GM23338 (cell line): Measurements from ENCODE around the gene SFTPB.

Experiments
- CTCF ChIP-seq, 2 experiments: fragments of 200-600 bp in 1 of 2; sonication (generic) in 1 of 2; conservative IDR thresholded peaks; 2 replicates each; pipeline versions ENCODE4 v1.5.1 to v1.6.1; 2016 to 2017; ENCODE audit warnings: antibody characterized with exemption in 2 of 2, low read depth in 2 of 2, mild to moderate bottlenecking in 2 of 2, moderate library complexity in 1 of 2
- EZH2 ChIP-seq: fragments of 200-600 bp; sonication (generic); IDR thresholded peaks from one replicate; pipeline ENCODE4 v1.8.0; 2017; ENCODE audit warnings: antibody characterized with exemption, mild to moderate bottlenecking, low read depth; ENCODE audit not compliant: unreplicated experiment
- EZH2phosphoT487 ChIP-seq: fragments of 200-600 bp; sonication (generic); IDR thresholded peaks from one replicate; pipeline ENCODE4 v1.8.1; 2018; ENCODE audit warnings: antibody characterized with exemption; ENCODE audit not compliant: unreplicated experiment
- POLR2AphosphoS5 ChIP-seq: IDR thresholded peaks from 2 replicates; pipeline ENCODE4 v1.6.1; 2016; ENCODE audit warnings: antibody characterized with exemption, low read depth
- REST ChIP-seq: IDR thresholded peaks from one replicate; pipeline ENCODE4 v1.6.1; 2018; ENCODE audit warnings: antibody characterized with exemption; ENCODE audit not compliant: unreplicated experiment
- ZNF114 ChIP-seq: fragments of 250-450 bp; sonication (Bioruptor Pico); IDR thresholded peaks from 2 replicates; pipeline ENCODE4 v1.5.0; 2020; ENCODE audit warnings: mild to moderate bottlenecking, moderate library complexity
- ZNF462 ChIP-seq: fragments of 250-450 bp; sonication (Bioruptor Pico); IDR thresholded peaks from 2 replicates; pipeline ENCODE4 v1.5.0; 2020; ENCODE audit warnings: mild to moderate bottlenecking, moderate library complexity

GRCh38 chr2:85699325-85699724, 31.3 kb upstream of the SFTPB start:
- TF ChIP-seq CTCF (conservative IDR thresholded peaks at IDR 0.05; ENCODE audit: low read depth in 2 of 2), result no peak
- no peak for TF ChIP-seq POLR2AphosphoS5
- TF ChIP-seq EZH2phosphoT487, result no peak
- no peak for TF ChIP-seq REST
- TF ChIP-seq ZNF462 (CRISPR knock-in tag), result no peak
- TF ChIP-seq EZH2, result no peak
- no peak for TF ChIP-seq ZNF114 (CRISPR knock-in tag)
